ENCODE measurements around the gene FIBCD1. TPM values are rescaled to one million over a fixed set of nuclear protein-coding genes. Genes with fewer than 3 reads are reported as not detected.

Gene FIBCD1
- total and polyA plus RNA-seq, 2 experiments from 2014 or later = 4.4 to 5.6 TPM

GRCh38 chr9:130868230-130868629, 70.8 kb downstream of the FIBCD1 start:
- Histone ChIP-seq H3F3A (replicated peaks; ENCODE audit: low read depth) (0 out of 2 replicates have a peak, but pooled peaks cover 5% of the 10 kb centered on the region), H3K4me3 (no peak overlapping the region), H3K4me1 (ENCODE audit: insufficient read depth) (no peaks in the 10 kb centered on the region), H3K4me2 (no peak overlapping the region), H2AFZ (no peak overlapping the region), H4K20me1 (replicated peaks; ENCODE audit: insufficient read depth) (peaks cover 12% of the 10 kb centered on the region), H3K27ac (ENCODE audit: low read depth) (no peak overlapping the region), H3K36me3 (ENCODE audit: insufficient read depth) (peaks cover 17% of the 10 kb centered on the region), H3K27me3 (ENCODE audit: insufficient read depth) (no peaks in the 10 kb centered on the region), H3K9me2 (ENCODE audit: insufficient read depth) (no peaks in the 10 kb centered on the region), H3K79me2 (replicated peaks; ENCODE audit: insufficient read depth) (peaks cover 64% of the 10 kb centered on the region)
- H3K4me1 Mint-ChIP-seq = no peaks in the 10 kb centered on the region; the same call in 1 of the 3 replicates
- no peak overlapping the region for H3K27ac Mint-ChIP-seq
- DNase-seq (ENCODE audit: low spot score) = no peak
- H3K9me3 Mint-ChIP-seq = no peaks in the 10 kb centered on the region
- no peaks in the 10 kb centered on the region for H3K27me3 Mint-ChIP-seq (ENCODE audit: insufficient read depth, low read depth, poor library complexity)
- H3K36me3 Mint-ChIP-seq (ENCODE audit: low read depth) = peaks cover 43% of the 10 kb centered on the region
- TF ChIP-seq NANOG (IDR thresholded peaks at IDR 0.05; ENCODE audit: borderline replicate concordance) (no peak), ZNF331 (CRISPR knock-in tag; IDR thresholded peaks at IDR 0.05; ENCODE audit: low read depth) (no peak), ZNF114 (CRISPR knock-in tag; IDR thresholded peaks at IDR 0.05) (no peak), JUNB (IDR thresholded peaks at IDR 0.05; ENCODE audit: unreplicated experiment) (no peak), POLR2AphosphoS5 (IDR thresholded peaks at IDR 0.05; ENCODE audit: low read depth) (no peak), EZH2 (IDR thresholded peaks at IDR 0.05; ENCODE audit: low read depth, unreplicated experiment) (no peak)
- TF ChIP-seq, protein P1, sequence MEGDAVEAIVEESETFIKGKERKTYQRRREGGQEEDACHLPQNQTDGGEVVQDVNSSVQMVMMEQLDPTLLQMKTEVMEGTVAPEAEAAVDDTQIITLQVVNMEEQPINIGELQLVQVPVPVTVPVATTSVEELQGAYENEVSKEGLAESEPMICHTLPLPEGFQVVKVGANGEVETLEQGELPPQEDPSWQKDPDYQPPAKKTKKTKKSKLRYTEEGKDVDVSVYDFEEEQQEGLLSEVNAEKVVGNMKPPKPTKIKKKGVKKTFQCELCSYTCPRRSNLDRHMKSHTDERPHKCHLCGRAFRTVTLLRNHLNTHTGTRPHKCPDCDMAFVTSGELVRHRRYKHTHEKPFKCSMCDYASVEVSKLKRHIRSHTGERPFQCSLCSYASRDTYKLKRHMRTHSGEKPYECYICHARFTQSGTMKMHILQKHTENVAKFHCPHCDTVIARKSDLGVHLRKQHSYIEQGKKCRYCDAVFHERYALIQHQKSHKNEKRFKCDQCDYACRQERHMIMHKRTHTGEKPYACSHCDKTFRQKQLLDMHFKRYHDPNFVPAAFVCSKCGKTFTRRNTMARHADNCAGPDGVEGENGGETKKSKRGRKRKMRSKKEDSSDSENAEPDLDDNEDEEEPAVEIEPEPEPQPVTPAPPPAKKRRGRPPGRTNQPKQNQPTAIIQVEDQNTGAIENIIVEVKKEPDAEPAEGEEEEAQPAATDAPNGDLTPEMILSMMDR (conservative IDR thresholded peaks at IDR 0.05; ENCODE audit: low read depth in 2 of 2) = no peak
- TF ChIP-seq, protein P2, sequence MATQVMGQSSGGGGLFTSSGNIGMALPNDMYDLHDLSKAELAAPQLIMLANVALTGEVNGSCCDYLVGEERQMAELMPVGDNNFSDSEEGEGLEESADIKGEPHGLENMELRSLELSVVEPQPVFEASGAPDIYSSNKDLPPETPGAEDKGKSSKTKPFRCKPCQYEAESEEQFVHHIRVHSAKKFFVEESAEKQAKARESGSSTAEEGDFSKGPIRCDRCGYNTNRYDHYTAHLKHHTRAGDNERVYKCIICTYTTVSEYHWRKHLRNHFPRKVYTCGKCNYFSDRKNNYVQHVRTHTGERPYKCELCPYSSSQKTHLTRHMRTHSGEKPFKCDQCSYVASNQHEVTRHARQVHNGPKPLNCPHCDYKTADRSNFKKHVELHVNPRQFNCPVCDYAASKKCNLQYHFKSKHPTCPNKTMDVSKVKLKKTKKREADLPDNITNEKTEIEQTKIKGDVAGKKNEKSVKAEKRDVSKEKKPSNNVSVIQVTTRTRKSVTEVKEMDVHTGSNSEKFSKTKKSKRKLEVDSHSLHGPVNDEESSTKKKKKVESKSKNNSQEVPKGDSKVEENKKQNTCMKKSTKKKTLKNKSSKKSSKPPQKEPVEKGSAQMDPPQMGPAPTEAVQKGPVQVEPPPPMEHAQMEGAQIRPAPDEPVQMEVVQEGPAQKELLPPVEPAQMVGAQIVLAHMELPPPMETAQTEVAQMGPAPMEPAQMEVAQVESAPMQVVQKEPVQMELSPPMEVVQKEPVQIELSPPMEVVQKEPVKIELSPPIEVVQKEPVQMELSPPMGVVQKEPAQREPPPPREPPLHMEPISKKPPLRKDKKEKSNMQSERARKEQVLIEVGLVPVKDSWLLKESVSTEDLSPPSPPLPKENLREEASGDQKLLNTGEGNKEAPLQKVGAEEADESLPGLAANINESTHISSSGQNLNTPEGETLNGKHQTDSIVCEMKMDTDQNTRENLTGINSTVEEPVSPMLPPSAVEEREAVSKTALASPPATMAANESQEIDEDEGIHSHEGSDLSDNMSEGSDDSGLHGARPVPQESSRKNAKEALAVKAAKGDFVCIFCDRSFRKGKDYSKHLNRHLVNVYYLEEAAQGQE (IDR thresholded peaks at IDR 0.05; ENCODE audit: unreplicated experiment) = no peak
- no peak for ATAC-seq
- no peak overlapping the region for H3K4me3 Mint-ChIP-seq

- H3K27me3 Mint-ChIP-seq (ENCODE audit: insufficient read depth, low read depth, poor library complexity) = no peaks in the 10 kb centered on the region
- H3K9me3 Mint-ChIP-seq = no peaks in the 10 kb centered on the region
- Histone ChIP-seq H3K27ac (ENCODE audit: low read depth) (no peak overlapping the region), H3K4me3 (no peak overlapping the region), H3K79me2 (replicated peaks; ENCODE audit: insufficient read depth) (peaks cover 64% of the 10 kb centered on the region), H4K20me1 (replicated peaks; ENCODE audit: insufficient read depth) (peaks cover 12% of the 10 kb centered on the region), H3K9me2 (ENCODE audit: insufficient read depth) (no peaks in the 10 kb centered on the region), H2AFZ (no peak overlapping the region), H3K27me3 (ENCODE audit: insufficient read depth) (no peaks in the 10 kb centered on the region), H3K36me3 (ENCODE audit: insufficient read depth) (peaks cover 10% of the 10 kb centered on the region), H3K4me1 (ENCODE audit: insufficient read depth) (no peaks in the 10 kb centered on the region), H3K4me2 (no peak overlapping the region), H3F3A (replicated peaks; ENCODE audit: low read depth) (0 out of 2 replicates have a peak, but pooled peaks cover 11% of the 10 kb centered on the region)
- no peaks in the 10 kb centered on the region; the same call in 1 of the 3 replicates for H3K4me1 Mint-ChIP-seq
- no peak overlapping the region for H3K27ac Mint-ChIP-seq
- H3K4me3 Mint-ChIP-seq = no peak overlapping the region
- H3K36me3 Mint-ChIP-seq (ENCODE audit: low read depth) = peaks cover 42% of the 10 kb centered on the region
- no peak for ATAC-seq
- no peak for DNase-seq (ENCODE audit: low spot score)
- TF ChIP-seq, protein P3, sequence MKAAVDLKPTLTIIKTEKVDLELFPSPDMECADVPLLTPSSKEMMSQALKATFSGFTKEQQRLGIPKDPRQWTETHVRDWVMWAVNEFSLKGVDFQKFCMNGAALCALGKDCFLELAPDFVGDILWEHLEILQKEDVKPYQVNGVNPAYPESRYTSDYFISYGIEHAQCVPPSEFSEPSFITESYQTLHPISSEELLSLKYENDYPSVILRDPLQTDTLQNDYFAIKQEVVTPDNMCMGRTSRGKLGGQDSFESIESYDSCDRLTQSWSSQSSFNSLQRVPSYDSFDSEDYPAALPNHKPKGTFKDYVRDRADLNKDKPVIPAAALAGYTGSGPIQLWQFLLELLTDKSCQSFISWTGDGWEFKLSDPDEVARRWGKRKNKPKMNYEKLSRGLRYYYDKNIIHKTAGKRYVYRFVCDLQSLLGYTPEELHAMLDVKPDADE (IDR thresholded peaks at IDR 0.05) = no peak
- no peak for TF ChIP-seq STAT1 (IDR thresholded peaks at IDR 0.05; ENCODE audit: unreplicated experiment)
- TF ChIP-seq ZNF114 (CRISPR knock-in tag; IDR thresholded peaks at IDR 0.05) = no peak
- TF ChIP-seq POLR2AphosphoS5 (IDR thresholded peaks at IDR 0.05; ENCODE audit: low read depth) = no peak
- TF ChIP-seq ZNF331 (CRISPR knock-in tag; IDR thresholded peaks at IDR 0.05; ENCODE audit: low read depth) = no peak
- no peak for TF ChIP-seq EZH2phosphoT487 (IDR thresholded peaks at IDR 0.05; ENCODE audit: unreplicated experiment)
These were observed 71.5 kb downstream of the FIBCD1 start for GRCh38 chr9:130867556-130867955.

All from GM23338 (cell line).